ENCODE results near the gene DNAH3.
A peak's percentile ranks its signal among the peaks of the same experiment; 100 is the strongest.
"Not testable (repeated sequence)": the region's sequence is repeated elsewhere in the genome, so short reads cannot be mapped to it uniquely, and the experiment has no call there.

The DNAH3 gene

GRCh38 chr16:20956319-20956718, 194.3 kb downstream of the DNAH3 start:
- TF ChIP-seq, protein P1, sequence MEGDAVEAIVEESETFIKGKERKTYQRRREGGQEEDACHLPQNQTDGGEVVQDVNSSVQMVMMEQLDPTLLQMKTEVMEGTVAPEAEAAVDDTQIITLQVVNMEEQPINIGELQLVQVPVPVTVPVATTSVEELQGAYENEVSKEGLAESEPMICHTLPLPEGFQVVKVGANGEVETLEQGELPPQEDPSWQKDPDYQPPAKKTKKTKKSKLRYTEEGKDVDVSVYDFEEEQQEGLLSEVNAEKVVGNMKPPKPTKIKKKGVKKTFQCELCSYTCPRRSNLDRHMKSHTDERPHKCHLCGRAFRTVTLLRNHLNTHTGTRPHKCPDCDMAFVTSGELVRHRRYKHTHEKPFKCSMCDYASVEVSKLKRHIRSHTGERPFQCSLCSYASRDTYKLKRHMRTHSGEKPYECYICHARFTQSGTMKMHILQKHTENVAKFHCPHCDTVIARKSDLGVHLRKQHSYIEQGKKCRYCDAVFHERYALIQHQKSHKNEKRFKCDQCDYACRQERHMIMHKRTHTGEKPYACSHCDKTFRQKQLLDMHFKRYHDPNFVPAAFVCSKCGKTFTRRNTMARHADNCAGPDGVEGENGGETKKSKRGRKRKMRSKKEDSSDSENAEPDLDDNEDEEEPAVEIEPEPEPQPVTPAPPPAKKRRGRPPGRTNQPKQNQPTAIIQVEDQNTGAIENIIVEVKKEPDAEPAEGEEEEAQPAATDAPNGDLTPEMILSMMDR (IDR thresholded peaks at IDR 0.05; ENCODE audit: low read depth, low read length) = no peak
- TF ChIP-seq POLR2A (IDR thresholded peaks at IDR 0.05; ENCODE audit: extremely low read depth, insufficient read length) = no peak
- TF ChIP-seq, protein P2, sequence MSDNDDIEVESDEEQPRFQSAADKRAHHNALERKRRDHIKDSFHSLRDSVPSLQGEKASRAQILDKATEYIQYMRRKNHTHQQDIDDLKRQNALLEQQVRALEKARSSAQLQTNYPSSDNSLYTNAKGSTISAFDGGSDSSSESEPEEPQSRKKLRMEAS (IDR thresholded peaks at IDR 0.05; ENCODE audit: low read depth, low read length) = no peak
- TF ChIP-seq MYC (IDR thresholded peaks at IDR 0.05; ENCODE audit: low read depth, low read length) = no peak
- H3K4me3 ChIP-seq (ENCODE audit: low read depth, low read length) = no peak overlapping the region
- DNase-seq (ENCODE audit: low read depth) = peak; percentile 11

DNA sequence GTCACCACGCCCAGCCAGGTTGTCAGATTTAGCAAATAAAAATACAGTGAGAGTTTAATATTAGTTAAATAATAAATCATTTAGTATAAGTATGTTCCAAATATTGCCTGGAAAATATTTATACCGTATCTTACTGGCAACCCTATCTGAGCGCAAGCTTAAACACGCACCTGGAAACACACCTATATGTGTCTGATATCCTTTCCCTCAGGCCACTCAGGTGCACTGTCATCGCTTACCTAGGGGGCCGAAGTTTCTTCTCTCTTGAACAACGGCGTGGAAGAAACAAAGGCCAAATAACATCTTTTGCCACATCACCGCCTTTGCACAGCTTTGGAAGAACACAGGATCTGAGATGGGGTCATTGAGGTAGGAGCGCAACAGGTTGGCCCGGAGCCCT, 196.1 kb downstream of the DNAH3 start:
- no peak for TF ChIP-seq MYC (IDR thresholded peaks at IDR 0.05; ENCODE audit: low read depth, low read length)
- TF ChIP-seq POLR2A (IDR thresholded peaks at IDR 0.05; ENCODE audit: extremely low read depth, insufficient read length) = no peak
- TF ChIP-seq, protein P2 (IDR thresholded peaks at IDR 0.05; ENCODE audit: low read depth, low read length) = no peak
- TF ChIP-seq, protein P1 (IDR thresholded peaks at IDR 0.05; ENCODE audit: low read depth, low read length) = no peak
- no peak overlapping the region for H3K4me3 ChIP-seq (ENCODE audit: low read depth, low read length)
- no peak for DNase-seq (ENCODE audit: low read depth)

- H3K4me3 ChIP-seq (ENCODE audit: low read depth, low read length) = no peak overlapping the region
- DNase-seq (ENCODE audit: low read depth) = no peak
- TF ChIP-seq, protein P1 (IDR thresholded peaks at IDR 0.05; ENCODE audit: low read depth, low read length) = no peak
- TF ChIP-seq, protein P2 (IDR thresholded peaks at IDR 0.05; ENCODE audit: low read depth, low read length) = no peak
- no peak for TF ChIP-seq MYC (IDR thresholded peaks at IDR 0.05; ENCODE audit: low read depth, low read length)
- TF ChIP-seq POLR2A (IDR thresholded peaks at IDR 0.05; ENCODE audit: extremely low read depth, insufficient read length) = no peak
Measured at GRCh38 chr16:20952139-20952920, 198.3 kb downstream of the DNAH3 start.

GRCh38 chr16:20950294-20950693, 200.4 kb downstream of the DNAH3 start:
- TF ChIP-seq, protein P2 (IDR thresholded peaks at IDR 0.05; ENCODE audit: low read depth, low read length) = no peak
- TF ChIP-seq POLR2A (IDR thresholded peaks at IDR 0.05; ENCODE audit: extremely low read depth, insufficient read length) (no peak), MYC (IDR thresholded peaks at IDR 0.05; ENCODE audit: low read depth, low read length) (no peak)
- DNase-seq (ENCODE audit: low read depth) = no peak
- H3K4me3 ChIP-seq (ENCODE audit: low read depth, low read length) = no peak overlapping the region

DNA sequence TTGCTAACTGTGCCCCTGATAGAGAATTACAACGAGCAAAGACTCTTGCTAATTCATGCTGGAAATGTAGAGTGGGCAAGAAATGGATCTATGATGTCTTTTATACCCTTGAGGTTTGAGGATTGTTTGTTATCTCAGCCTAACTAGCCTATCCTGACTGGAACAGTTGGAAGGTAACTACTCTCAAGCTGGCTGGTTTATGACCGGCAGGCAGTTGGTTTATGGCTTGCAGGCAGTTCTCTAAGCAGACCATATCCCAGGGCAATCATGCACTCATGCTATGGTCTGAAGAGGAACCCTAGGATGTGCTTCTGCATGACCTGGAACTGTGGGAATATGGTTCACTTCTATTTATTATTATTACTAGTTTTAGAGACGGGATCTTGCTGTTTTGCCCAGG, 201.0 kb downstream of the DNAH3 start:
- no peak overlapping the region for H3K4me3 ChIP-seq (ENCODE audit: low read depth, low read length)
- TF ChIP-seq POLR2A (IDR thresholded peaks at IDR 0.05; ENCODE audit: extremely low read depth, insufficient read length) = no peak
- no peak for DNase-seq (ENCODE audit: low read depth)

GRCh38 chr16:20948444-20948843, 202.2 kb downstream of the DNAH3 start:
- H3K4me3 ChIP-seq (ENCODE audit: low read depth, low read length) = no peak overlapping the region
- TF ChIP-seq POLR2A (IDR thresholded peaks at IDR 0.05; ENCODE audit: extremely low read depth, insufficient read length) (no peak), MYC (IDR thresholded peaks at IDR 0.05; ENCODE audit: low read depth, low read length) (no peak)
- TF ChIP-seq, protein P2 (IDR thresholded peaks at IDR 0.05; ENCODE audit: low read depth, low read length) = no peak
- no peak for DNase-seq (ENCODE audit: low read depth)

- no peak overlapping the region for H3K4me3 ChIP-seq (ENCODE audit: low read depth, low read length)
- no peak for DNase-seq (ENCODE audit: low read depth)
- TF ChIP-seq MYC (IDR thresholded peaks at IDR 0.05; ENCODE audit: low read depth, low read length) = no peak
- TF ChIP-seq, protein P2 (IDR thresholded peaks at IDR 0.05; ENCODE audit: low read depth, low read length) = no peak
- TF ChIP-seq, protein P1 (IDR thresholded peaks at IDR 0.05; ENCODE audit: low read depth, low read length) = no peak
- TF ChIP-seq POLR2A (IDR thresholded peaks at IDR 0.05; ENCODE audit: extremely low read depth, insufficient read length) = no peak
Measured at GRCh38 chr16:20946015-20946629, 204.5 kb downstream of the DNAH3 start.

DNA sequence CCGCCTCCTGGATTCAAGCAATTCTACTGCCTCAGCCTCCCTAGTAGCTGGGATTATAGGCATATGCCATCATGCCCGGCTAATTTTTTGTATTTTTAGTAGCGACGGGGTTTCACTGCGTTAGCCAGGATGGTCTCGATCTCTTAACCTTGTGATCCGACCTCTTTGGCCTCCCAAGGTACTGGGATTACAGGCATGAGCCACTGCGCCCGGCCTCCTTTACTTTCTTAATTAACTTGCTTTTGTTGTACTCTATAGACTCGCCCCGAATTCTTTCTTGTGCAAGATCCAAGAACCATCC, 205.1 kb downstream of the DNAH3 start:
- not testable (repeated sequence) for H3K4me3 ChIP-seq (ENCODE audit: low read depth, low read length); DNase-seq (ENCODE audit: low read depth)

Data from NB4 (cell line).